GM20000 (cell line): Measurements from ENCODE around the gene MYBPC3.

Experiments
- DNase-seq: peaks from one replicate; pipeline ENCODE4 v3.0.0; 2012; ENCODE audit warnings: low spot score
- CTCF ChIP-seq: IDR thresholded peaks from 2 replicates; pipeline ENCODE4 v1.5.1; 2012; ENCODE audit warnings: mild to moderate bottlenecking, control low read depth; ENCODE audit errors: extremely low read depth, missing control alignments

Gene MYBPC3

GRCh38 chr11:47380078-47380477, 27.6 kb upstream of the MYBPC3 start:
- TF ChIP-seq CTCF: no peak

GRCh38 chr11:47379317-47379716, 26.8 kb upstream of the MYBPC3 start:
- no peak for TF ChIP-seq CTCF
- no peak for DNase-seq

More at GRCh38 chr11:47380078-47380477, 27.6 kb upstream of the MYBPC3 start:
- DNase-seq: no peak

GRCh38 chr11:47378836-47379170, 26.3 kb upstream of the MYBPC3 start:
- no peak for DNase-seq
- TF ChIP-seq CTCF: no peak

- peak; percentile 87 for DNase-seq
- TF ChIP-seq CTCF: no peak
These were observed 25.7 kb upstream of the MYBPC3 start, which contains the start of gene SPI1 for GRCh38 chr11:47378010-47378835. Gene SPI1 (minus strand): TSS chr11:47378547. CDS start chr11:47378353, 194 bp downstream.

- no peak for TF ChIP-seq CTCF
- DNase-seq: no peak
These were observed 25.1 kb upstream of the MYBPC3 start for GRCh38 chr11:47377571-47378009.

- no peak for DNase-seq
These were observed 24.2 kb upstream of the MYBPC3 start for GRCh38 chr11:47376525-47377371.

More at GRCh38 chr11:47376525-47377371, 24.2 kb upstream of the MYBPC3 start:
- TF ChIP-seq CTCF: peak; percentile 4
